ENCODE data around the gene EXD3.

Gene EXD3

GRCh38 chr9:137385061-137385655, 37.8 kb downstream of the EXD3 start:
- H3K4ac ChIP-seq (ENCODE audit: low read length), result no peak overlapping the region
- no peak overlapping the region for H2BK120ac ChIP-seq (ENCODE audit: low read depth, low read length)
- H3K14ac ChIP-seq (ENCODE audit: low read length), result no peak overlapping the region
- no peak overlapping the region for H3K18ac ChIP-seq (ENCODE audit: low read length)
- H4K8ac ChIP-seq (ENCODE audit: low read depth, low read length), result no peak overlapping the region
- H3K36me3 ChIP-seq (replicated peaks in 1 of 2; ENCODE audit: control insufficient read depth in 2 of 2, insufficient read depth in 2 of 2, low read length in 2 of 2), result peaks cover 0 to 3% of the 10 kb centered on the region in 2 donors
- no peak overlapping the region for H3K4me2 ChIP-seq (ENCODE audit: insufficient read depth, low read length, poor library complexity, severe bottlenecking)
- H3K79me1 ChIP-seq (ENCODE audit: low read depth, low read length), result peaks cover 14% of the 10 kb centered on the region
- H3K27me3 ChIP-seq (ENCODE audit: control insufficient read depth in 3 of 3, insufficient read depth in 3 of 3, low read depth in 1 of 3, low read length in 3 of 3), result no peaks in the 10 kb centered on the region
- no peak for DNase-seq (ENCODE audit: low spot score)
- no peak overlapping the region for H2BK5ac ChIP-seq (ENCODE audit: low read length)
- H2AK5ac ChIP-seq (ENCODE audit: low read depth, low read length), result no peak overlapping the region
- no peak overlapping the region for H2BK15ac ChIP-seq (ENCODE audit: low read length)
- H3K4me1 ChIP-seq (ENCODE audit: control insufficient read depth in 2 of 2, insufficient read depth in 1 of 2, low read depth in 1 of 2, low read length in 2 of 2), result peaks cover 4 to 33% of the 10 kb centered on the region in 2 donors
- H2AFZ ChIP-seq (ENCODE audit: low read length), result no peak overlapping the region
- H2BK12ac ChIP-seq (ENCODE audit: low read length), result no peak overlapping the region
- H3K4me3 ChIP-seq (ENCODE audit: low read length in 2 of 2), result peak overlapping the region in 1 of 2 donors; percentile 47
- H3K9me3 ChIP-seq (replicated peaks in 1 of 2; ENCODE audit: control insufficient read depth in 2 of 2, insufficient read depth in 1 of 2, low read depth in 1 of 2, low read length in 2 of 2), result peaks cover 0 to 2% of the 10 kb centered on the region in 2 donors
- H4K91ac ChIP-seq (ENCODE audit: low read depth, low read length, poor library complexity), result no peak overlapping the region
- WGBS, 2 donors (ENCODE audit: extremely low coverage in 2 of 2, insufficient read length in 2 of 2, insufficient replicate concordance in 1 of 2), result no CpG with 5 or more reads among the region's 26 CpGs
- no peak overlapping the region for H3K9ac ChIP-seq (ENCODE audit: low read depth, low read length, poor library complexity)
- no peak overlapping the region for H3K27ac ChIP-seq (replicated peaks; ENCODE audit: low read length)
- no peak overlapping the region for H3K23ac ChIP-seq (ENCODE audit: low read depth, low read length, poor library complexity)

GRCh38 chr9:137383784-137384756, 38.9 kb downstream of the EXD3 start:
- no peaks in the 10 kb centered on the region for H3K36me3 ChIP-seq (replicated peaks in 1 of 2; ENCODE audit: control insufficient read depth in 2 of 2, insufficient read depth in 2 of 2, low read length in 2 of 2)
- no peak overlapping the region for H2BK12ac ChIP-seq (ENCODE audit: low read length)
- peak overlapping the region; percentile 81 for H2AK5ac ChIP-seq (ENCODE audit: low read depth, low read length)
- no peak overlapping the region for H3K27ac ChIP-seq (replicated peaks; ENCODE audit: low read length)
- peaks cover 3 to 4% of the 10 kb centered on the region in 2 donors for H3K9me3 ChIP-seq (replicated peaks in 1 of 2; ENCODE audit: control insufficient read depth in 2 of 2, insufficient read depth in 1 of 2, low read depth in 1 of 2, low read length in 2 of 2)
- no peak overlapping the region for H2BK120ac ChIP-seq (ENCODE audit: low read depth, low read length)
- no peak for DNase-seq (ENCODE audit: low spot score)
- no peak overlapping the region for H2BK5ac ChIP-seq (ENCODE audit: low read length)
- peaks cover 14% of the 10 kb centered on the region for H3K79me1 ChIP-seq (ENCODE audit: low read depth, low read length)
- no peak overlapping the region for H3K14ac ChIP-seq (ENCODE audit: low read length)
- no CpG with 5 or more reads among the region's 39 CpGs for WGBS, 2 donors (ENCODE audit: extremely low coverage in 2 of 2, insufficient read length in 2 of 2, insufficient replicate concordance in 1 of 2)
- no peaks in the 10 kb centered on the region for H3K27me3 ChIP-seq (ENCODE audit: control insufficient read depth in 3 of 3, insufficient read depth in 3 of 3, low read depth in 1 of 3, low read length in 3 of 3)
- H3K4ac ChIP-seq (ENCODE audit: low read length), result no peak overlapping the region
- H3K4me3 ChIP-seq (ENCODE audit: low read length in 2 of 2), result no peak overlapping the region
- H3K9ac ChIP-seq (ENCODE audit: low read depth, low read length, poor library complexity), result no peak overlapping the region
- no peak overlapping the region for H4K91ac ChIP-seq (ENCODE audit: low read depth, low read length, poor library complexity)
- H2AFZ ChIP-seq (ENCODE audit: low read length), result no peak overlapping the region
- peak overlapping the region; percentile 43 for H3K23ac ChIP-seq (ENCODE audit: low read depth, low read length, poor library complexity)
- no peak overlapping the region for H2BK15ac ChIP-seq (ENCODE audit: low read length)
- H3K18ac ChIP-seq (ENCODE audit: low read length), result peak overlapping the region; percentile 87
- H3K4me2 ChIP-seq (ENCODE audit: insufficient read depth, low read length, poor library complexity, severe bottlenecking), result no peak overlapping the region
- peak overlapping the region; percentile 50 for H4K8ac ChIP-seq (ENCODE audit: low read depth, low read length)
- H3K4me1 ChIP-seq (ENCODE audit: control insufficient read depth in 2 of 2, insufficient read depth in 1 of 2, low read depth in 1 of 2, low read length in 2 of 2), result peaks cover 4 to 33% of the 10 kb centered on the region in 2 donors

GRCh38 chr9:137383081-137383783, 39.7 kb downstream of the EXD3 start:
- peak overlapping the region; percentile 72 for H4K91ac ChIP-seq (ENCODE audit: low read depth, low read length, poor library complexity)
- no peak overlapping the region for H4K8ac ChIP-seq (ENCODE audit: low read depth, low read length)
- H3K14ac ChIP-seq (ENCODE audit: low read length), result peak overlapping the region; percentile 39
- peak overlapping the region; percentile 81 for H2AK5ac ChIP-seq (ENCODE audit: low read depth, low read length)
- H3K9me3 ChIP-seq (replicated peaks in 1 of 2; ENCODE audit: control insufficient read depth in 2 of 2, insufficient read depth in 1 of 2, low read depth in 1 of 2, low read length in 2 of 2), result peaks cover 3 to 4% of the 10 kb centered on the region in 2 donors
- H2BK5ac ChIP-seq (ENCODE audit: low read length), result peak overlapping the region; percentile 35
- H3K4me1 ChIP-seq (ENCODE audit: control insufficient read depth in 2 of 2, insufficient read depth in 1 of 2, low read depth in 1 of 2, low read length in 2 of 2), result peaks cover 4 to 30% of the 10 kb centered on the region in 2 donors
- DNase-seq (ENCODE audit: low spot score), result no peak
- H3K79me1 ChIP-seq (ENCODE audit: low read depth, low read length), result peaks cover 13% of the 10 kb centered on the region
- peak overlapping the region; percentile 63 for H3K9ac ChIP-seq (ENCODE audit: low read depth, low read length, poor library complexity)
- no peak overlapping the region for H3K4me3 ChIP-seq (ENCODE audit: low read length in 2 of 2)
- peak overlapping the region; percentile 61 for H2BK120ac ChIP-seq (ENCODE audit: low read depth, low read length)
- no peak overlapping the region for H3K4me2 ChIP-seq (ENCODE audit: insufficient read depth, low read length, poor library complexity, severe bottlenecking)
- no peak overlapping the region for H3K4ac ChIP-seq (ENCODE audit: low read length)
- peak overlapping the region; percentile 70 for H3K18ac ChIP-seq (ENCODE audit: low read length)
- no peak overlapping the region for H2BK12ac ChIP-seq (ENCODE audit: low read length)
- H2AFZ ChIP-seq (ENCODE audit: low read length), result no peak overlapping the region
- peak overlapping the region; percentile 73 for H3K23ac ChIP-seq (ENCODE audit: low read depth, low read length, poor library complexity)
- no peaks in the 10 kb centered on the region for H3K36me3 ChIP-seq (replicated peaks in 1 of 2; ENCODE audit: control insufficient read depth in 2 of 2, insufficient read depth in 2 of 2, low read length in 2 of 2)
- no peak overlapping the region for H3K27ac ChIP-seq (replicated peaks; ENCODE audit: low read length)
- no peak overlapping the region for H2BK15ac ChIP-seq (ENCODE audit: low read length)
- H3K27me3 ChIP-seq (ENCODE audit: control insufficient read depth in 3 of 3, insufficient read depth in 3 of 3, low read depth in 1 of 3, low read length in 3 of 3), result no peaks in the 10 kb centered on the region
- WGBS, 2 donors (ENCODE audit: extremely low coverage in 2 of 2, insufficient read length in 2 of 2, insufficient replicate concordance in 1 of 2), result no CpG with 5 or more reads among the region's 27 CpGs
